HepG2 (cell line): ENCODE results near the gene PTRHD1. TPM values are rescaled to one million over a fixed set of nuclear protein-coding genes. Genes with fewer than 3 reads are reported as not detected.

Experiments used
- ARID2 ChIP-seq: sonication (generic); formaldehyde crosslinking; IDR thresholded peaks from 2 replicates; pipeline ENCODE4 v1.8.1; 2022; ENCODE audit warnings: mild to moderate bottlenecking, missing genetic modification reagents, borderline replicate concordance
- CBX2 ChIP-seq, 2 experiments: fragments of 200-600 bp in 1 of 2; sonication (generic); formaldehyde crosslinking in 1 of 2; IDR thresholded peaks; 2 replicates each; pipeline versions ENCODE4 v1.7.0 to v1.8.1; 2018 to 2022; ENCODE audit warnings: low read depth in 2 of 2, low read length in 1 of 2, mild to moderate bottlenecking in 1 of 2, missing genetic modification reagents in 1 of 2
- HMGA1 ChIP-seq: sonication (generic); formaldehyde crosslinking; conservative IDR thresholded peaks from 2 replicates; pipeline ENCODE4 v1.4.0; 2020; ENCODE audit warnings: missing genetic modification reagents
- PAX8 ChIP-seq: sonication (generic); formaldehyde crosslinking; IDR thresholded peaks from 2 replicates; pipeline ENCODE4 v1.8.0; 2022; ENCODE audit warnings: mild to moderate bottlenecking, missing genetic modification reagents, borderline replicate concordance
- SNAPC2 ChIP-seq: sonication (generic); formaldehyde crosslinking; IDR thresholded peaks from 2 replicates; pipeline ENCODE4 v1.8.1; 2022; ENCODE audit warnings: mild to moderate bottlenecking, missing genetic modification reagents
- SOX6 ChIP-seq, 2 experiments: fragments of 450-650 bp in 1 of 2; sonication (generic) in 1 of 2; formaldehyde crosslinking in 1 of 2; IDR thresholded peaks; 2 replicates each; pipeline versions ENCODE4 v1.4.0 to v1.6.1; 2017 to 2020; ENCODE audit warnings: antibody characterized with exemption in 1 of 2, mild to moderate bottlenecking in 1 of 2, missing genetic modification reagents in 1 of 2
- TAF1 ChIP-seq: sonication (generic); formaldehyde crosslinking; IDR thresholded peaks from 2 replicates; pipeline ENCODE4 v1.4.0; 2020; ENCODE audit warnings: missing genetic modification reagents
- TEAD3 ChIP-seq: optimal IDR thresholded peaks from 2 replicates; pipeline ENCODE3; 2016; ENCODE audit warnings: borderline replicate concordance
- YY1 ChIP-seq: IDR thresholded peaks from 2 replicates; pipeline ENCODE4 v1.6.1; 2011; ENCODE audit warnings: low read length, low read depth, moderate library complexity, mild to moderate bottlenecking; ENCODE audit not compliant: insufficient read depth, insufficient replicate concordance
- ZNF276 ChIP-seq: sonication (generic); formaldehyde crosslinking; IDR thresholded peaks from 2 replicates; pipeline ENCODE4 v1.4.0; 2020; ENCODE audit warnings: mild to moderate bottlenecking, low read depth, missing genetic modification reagents
- ZNF512B ChIP-seq: sonication (generic); formaldehyde crosslinking; IDR thresholded peaks from 2 replicates; pipeline ENCODE4 v1.5.1; 2020; ENCODE audit warnings: missing genetic modification reagents, mild to moderate bottlenecking, borderline replicate concordance
- ZNF83 ChIP-seq: sonication (generic); formaldehyde crosslinking; IDR thresholded peaks from 2 replicates; pipeline ENCODE4 v1.4.0; 2020; ENCODE audit warnings: missing genetic modification reagents, mild to moderate bottlenecking, borderline replicate concordance
- polyA plus RNA-seq, 8 experiments: library from polyadenylated mRNA; depleted of rRNA in 3 of 8; stranded (reverse) in 7 of 8; unstranded in 1 of 8; fragments of >200 nt; fragmentation: Illumina TruSeq in 4 of 8; extraction: Trizol in 4 of 8; gene quantifications; 2 replicates each; pipeline versions ENCODE4 v1.2.1 to v1.2.3, GENCODE V29; 2011 to 2016; ENCODE audit warnings: low read depth in 4 of 8, missing spikeins in 1 of 8, mixed read lengths in 1 of 8; ENCODE audit not compliant: insufficient read depth in 1 of 8
- total RNA-seq, 5 experiments: library from RNA; depleted of rRNA; stranded (reverse); fragments of >200 nt; fragmentation: Illumina TruSeq; extraction: Trizol; gene quantifications; 2 replicates each; pipeline ENCODE4 v1.2.3, GENCODE V29; 2016; ENCODE audit warnings: low read depth in 1 of 5

The PTRHD1 gene
- total and polyA plus RNA-seq, 2 of the 13 experiments (the other 11 are each of a cell fraction or from before 2014, with no cell fraction given) = 72.6 to 90.8 TPM

- 0 out of 2 replicates have a peak, but pooled peaks have one; percentile 27 for TF ChIP-seq ZNF512B (CRISPR knock-in tag)
- TF ChIP-seq ZNF83 (CRISPR knock-in tag) = peak; percentile 62; the same call in 1 of the 2 replicates
- no peak for TF ChIP-seq PAX8 (CRISPR knock-in tag)
- no peak for TF ChIP-seq SOX6 (IDR thresholded peaks at IDR 0.05)
- peak; percentile 39; the same call in 1 of the 2 replicates for TF ChIP-seq SOX6 (CRISPR knock-in tag; IDR thresholded peaks at IDR 0.05)
- TF ChIP-seq TEAD3 (CRISPR knock-in tag) = peak; percentile 60
- no peak for TF ChIP-seq CBX2 (IDR thresholded peaks at IDR 0.05; ENCODE audit: low read depth, low read length)
- TF ChIP-seq CBX2 (CRISPR knock-in tag; IDR thresholded peaks at IDR 0.05; ENCODE audit: low read depth) = no peak
- TF ChIP-seq SNAPC2 (CRISPR knock-in tag) = no peak
- no peak for TF ChIP-seq HMGA1
- no peak for TF ChIP-seq ARID2 (CRISPR knock-in tag)
- TF ChIP-seq ZNF276 (CRISPR knock-in tag) = peak; percentile 77
- TF ChIP-seq YY1 = no peak
- TF ChIP-seq TAF1 (CRISPR knock-in tag) = no peak
Measured at GRCh38 chr2:24827321-24828237, 34.4 kb upstream of the PTRHD1 start (continued).
